PFSK-1 (cell line): ENCODE results near the gene PRDM15.

Experiments
- POLR2AphosphoS5 ChIP-seq: IDR thresholded peaks from 2 replicates; pipeline ENCODE4 v1.6.1; 2012; ENCODE audit warnings: low read depth, mild to moderate bottlenecking, control low read depth, low read length, moderate library complexity
- SIN3A ChIP-seq: IDR thresholded peaks from 2 replicates; pipeline ENCODE4 v1.6.1; 2012; ENCODE audit warnings: mild to moderate bottlenecking, low read length, moderate library complexity, borderline replicate concordance; ENCODE audit not compliant: insufficient read depth

DNA sequence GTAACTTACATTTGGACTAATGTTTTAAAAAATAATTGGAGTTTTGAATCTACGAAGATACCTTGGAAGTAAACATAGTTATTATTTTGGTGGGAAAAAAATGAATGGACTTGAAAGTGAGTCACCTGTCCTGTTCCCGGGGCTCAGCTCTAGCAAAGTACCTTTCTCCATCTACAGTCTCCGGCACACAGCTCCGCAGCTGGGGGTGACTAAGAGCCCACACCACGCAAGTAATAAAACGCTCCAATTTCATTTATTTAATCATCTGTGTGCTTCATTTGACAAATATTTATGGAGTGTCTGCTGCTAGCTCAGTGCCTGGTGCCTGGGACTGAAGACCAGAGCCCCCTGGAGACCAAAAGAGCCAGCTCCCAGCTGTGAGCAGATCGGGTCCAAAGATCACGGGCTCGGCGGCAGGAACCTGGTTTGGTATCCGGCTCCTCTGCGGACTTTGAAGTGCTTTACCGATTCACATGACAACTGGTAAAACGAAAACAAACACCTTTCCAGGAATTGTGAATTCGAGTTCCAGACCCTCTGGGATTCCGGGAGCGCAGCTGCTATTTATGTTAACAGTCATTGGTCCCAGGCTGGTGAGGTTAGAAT, 110.6 kb downstream of the PRDM15 start:
- TF ChIP-seq POLR2AphosphoS5 = no peak
- no peak for TF ChIP-seq SIN3A
